HUES64 (cell line): ENCODE data around the gene SEL1L3.

Experiments
- H3K27ac ChIP-seq: 2 replicates; pipeline ENCODE4 v1.7.0; 2013; ENCODE audit warnings: low read depth, low read length, inconsistent platforms
- H3K27me3 ChIP-seq: 2 replicates; pipeline ENCODE4 v1.6.1; 2013; ENCODE audit warnings: mild to moderate bottlenecking, low read length; ENCODE audit not compliant: insufficient read depth
- H3K36me3 ChIP-seq: 2 replicates; pipeline ENCODE4 v1.6.1; 2013; ENCODE audit warnings: mild to moderate bottlenecking, low read length; ENCODE audit not compliant: insufficient read depth
- H3K4me1 ChIP-seq: 2 replicates; pipeline ENCODE4 v1.6.1; 2013; ENCODE audit warnings: mild to moderate bottlenecking, low read length, moderate library complexity; ENCODE audit not compliant: insufficient read depth
- H3K4me3 ChIP-seq: 2 replicates; pipeline ENCODE4 v1.5.1; 2013; ENCODE audit warnings: mild to moderate bottlenecking, low read length, moderate library complexity
- H3K9ac ChIP-seq: 2 replicates; pipeline ENCODE4 v1.6.1; 2013; ENCODE audit warnings: mild to moderate bottlenecking, low read depth, low read length
- H3K9me3 ChIP-seq: 2 replicates; pipeline ENCODE4 v1.6.1; 2013; ENCODE audit warnings: low read depth, low read length; ENCODE audit not compliant: insufficient read depth
- WGBS: fragments of 150-250, 120-280 bp; methylation state at CpG from one replicate; pipeline ENCODE4 v1.1.7; 2013; ENCODE audit warnings: missing lambda C conversion rate; 5-methylcytosine and 5-hydroxymethylcytosine counted together

SEL1L3 gene

DNA sequence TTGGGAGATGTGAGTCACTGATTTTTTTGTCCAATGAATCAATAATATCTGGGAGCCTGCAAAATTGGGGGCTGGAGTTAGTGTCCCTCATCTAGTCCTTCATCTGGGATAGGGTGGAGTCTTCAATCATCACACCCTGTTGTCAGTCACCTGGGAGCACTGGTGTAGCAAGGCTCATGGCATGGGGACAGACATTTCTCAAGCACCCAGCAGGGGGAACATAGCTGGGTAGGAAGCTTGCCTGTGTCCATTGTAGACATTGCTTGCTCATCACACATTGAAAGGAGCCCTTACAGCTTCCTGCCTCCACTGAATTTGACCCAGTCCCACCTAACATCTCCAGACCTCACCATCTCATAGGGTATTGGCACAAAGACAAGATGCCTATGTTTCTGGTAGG lies 61.2 kb downstream of the SEL1L3 start:
- H3K4me1 ChIP-seq: peaks cover 10% of the 10 kb centered on the region
- H3K36me3 ChIP-seq: peaks cover 39% of the 10 kb centered on the region
- H3K27ac ChIP-seq: no peak overlapping the region
- H3K4me3 ChIP-seq: no peak overlapping the region
- H3K9ac ChIP-seq: no peak overlapping the region
- H3K9me3 ChIP-seq: no peaks in the 10 kb centered on the region
- H3K27me3 ChIP-seq: no peaks in the 10 kb centered on the region

GRCh38 chr4:25800245-25800644 lies 62.5 kb downstream of the SEL1L3 start:
- H3K27ac ChIP-seq: no peak overlapping the region
- H3K36me3 ChIP-seq: peaks cover 39% of the 10 kb centered on the region
- no peaks in the 10 kb centered on the region for H3K9me3 ChIP-seq
- no peak overlapping the region for H3K4me3 ChIP-seq
- 92% methylated on average over 2 of the region's 2 CpGs for WGBS
- no peak overlapping the region for H3K9ac ChIP-seq
- H3K4me1 ChIP-seq: peaks cover 9% of the 10 kb centered on the region
- H3K27me3 ChIP-seq: no peaks in the 10 kb centered on the region

DNA sequence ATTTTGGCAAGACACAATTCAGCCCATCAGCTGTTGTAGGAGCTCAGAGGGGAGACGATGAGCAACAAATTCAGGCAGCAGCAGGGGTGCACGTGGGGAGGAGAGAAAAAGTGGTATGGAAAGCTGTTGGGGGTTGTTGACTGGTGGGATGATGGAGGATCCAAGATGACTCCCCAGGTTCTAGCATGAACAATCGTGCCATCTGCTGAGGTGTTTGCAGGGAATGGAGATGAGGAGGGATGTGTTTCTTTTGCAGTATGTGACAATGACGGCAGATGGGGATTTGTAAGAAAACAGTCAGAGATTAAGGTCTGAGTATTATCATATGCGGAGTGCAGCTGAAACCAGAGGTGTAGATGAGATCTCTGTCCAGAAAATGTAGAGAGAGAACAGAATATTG lies 63.3 kb downstream of the SEL1L3 start:
- Histone ChIP-seq H3K4me1 (peaks cover 9% of the 10 kb centered on the region; the same call in 1 of the 2 replicates), H3K4me3 (no peak overlapping the region), H3K9ac (no peak overlapping the region), H3K27ac (no peak overlapping the region), H3K36me3 (peaks cover 36% of the 10 kb centered on the region), H3K27me3 (no peaks in the 10 kb centered on the region), H3K9me3 (no peaks in the 10 kb centered on the region)
- WGBS: 89% methylated on average over 5 of the region's 5 CpGs

GRCh38 chr4:25797136-25797535 lies 65.7 kb downstream of the SEL1L3 start:
- WGBS: 88% methylated on average over 8 of the region's 8 CpGs
- no peaks in the 10 kb centered on the region for H3K9me3 ChIP-seq
- H3K27ac ChIP-seq: no peak overlapping the region
- no peaks in the 10 kb centered on the region for H3K27me3 ChIP-seq
- H3K9ac ChIP-seq: no peak overlapping the region
- H3K36me3 ChIP-seq: peaks cover 22% of the 10 kb centered on the region
- H3K4me3 ChIP-seq: no peak overlapping the region
- peaks cover 9% of the 10 kb centered on the region; the same call in 1 of the 2 replicates for H3K4me1 ChIP-seq

DNA sequence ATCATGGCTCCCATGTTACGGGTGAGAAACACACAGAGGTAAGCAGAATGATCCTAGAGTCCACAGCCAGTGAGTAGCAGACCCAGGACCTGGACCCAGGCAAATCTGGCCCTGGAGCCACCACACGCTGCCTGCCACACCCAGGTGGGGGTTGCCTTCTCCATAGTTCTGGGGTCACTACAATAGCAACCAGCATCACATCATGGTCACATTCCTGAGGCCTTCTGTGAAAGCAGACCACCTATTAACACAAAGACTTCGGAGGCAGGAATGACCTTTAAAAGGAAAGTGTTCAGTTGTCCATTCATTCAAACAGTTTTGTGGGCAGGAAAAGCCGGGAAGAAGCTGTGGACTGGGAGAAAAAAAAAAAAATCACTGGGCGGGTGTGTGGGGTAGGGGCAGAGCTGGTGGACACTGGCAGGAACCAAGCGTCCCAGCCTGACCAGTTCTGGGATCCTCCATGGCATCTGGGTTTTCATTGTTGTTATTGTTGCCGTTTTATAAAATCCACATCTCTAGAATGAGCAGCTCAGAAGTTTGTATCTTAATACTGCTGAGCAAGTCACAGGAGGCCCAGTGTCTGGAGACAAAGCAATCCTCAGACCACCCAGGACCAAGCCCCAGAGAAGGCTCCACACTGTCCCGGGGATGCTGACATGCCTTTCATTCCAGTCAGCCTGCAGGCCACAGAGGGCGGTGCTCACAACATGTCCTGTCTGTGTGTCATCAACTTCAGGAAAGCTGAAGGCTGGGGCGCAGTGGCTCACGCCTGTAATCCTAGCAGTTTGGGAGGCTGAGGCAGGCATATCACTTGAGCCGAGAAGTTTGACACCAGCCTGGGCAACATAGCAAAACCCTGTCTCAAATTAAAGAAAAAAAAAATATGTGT lies 67.0 kb downstream of the SEL1L3 start:
- Histone ChIP-seq H3K9me3 (no peaks in the 10 kb centered on the region), H3K27ac (peak overlapping the region; percentile 74), H3K4me3 (no peak overlapping the region), H3K36me3 (peaks cover 13% of the 10 kb centered on the region; the same call in 1 of the 2 replicates), H3K4me1 (peaks cover 9% of the 10 kb centered on the region; the same call in 1 of the 2 replicates), H3K27me3 (no peaks in the 10 kb centered on the region), H3K9ac (peak overlapping the region; percentile 29; the same call in 1 of the 2 replicates)
- WGBS: 66% methylated on average over 12 of the region's 12 CpGs

GRCh38 chr4:25795091-25795490 lies 67.7 kb downstream of the SEL1L3 start:
- Histone ChIP-seq H3K4me1 (peaks cover 9% of the 10 kb centered on the region; the same call in 1 of the 2 replicates), H3K9ac (no peak overlapping the region; the same call in 1 of the 2 replicates), H3K4me3 (no peak overlapping the region), H3K27me3 (no peaks in the 10 kb centered on the region), H3K27ac (peak overlapping the region; percentile 74; the same call in 1 of the 2 replicates), H3K9me3 (no peaks in the 10 kb centered on the region), H3K36me3 (peaks cover 15% of the 10 kb centered on the region; the same call in 1 of the 2 replicates)
- 97% methylated on average over 1 of the region's 4 CpGs for WGBS

DNA sequence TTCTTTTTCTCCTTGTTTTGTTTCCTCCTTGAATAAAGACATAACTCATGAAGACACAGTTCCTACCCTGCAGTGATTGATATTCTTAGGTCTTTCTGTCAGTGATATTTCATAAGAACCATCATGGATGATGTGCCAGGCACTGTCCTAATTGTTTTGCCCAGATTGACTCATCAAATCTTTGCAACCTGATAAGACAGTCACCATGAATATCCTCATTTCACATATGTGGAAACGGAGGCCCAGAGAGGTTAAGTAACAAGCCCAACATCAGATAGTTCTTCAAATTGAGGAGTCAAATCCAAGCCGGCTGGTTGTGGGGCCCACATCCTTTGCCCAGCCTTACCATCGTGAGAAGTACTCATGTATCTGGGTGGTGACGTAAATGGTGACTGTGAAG lies 69.9 kb downstream of the SEL1L3 start:
- H3K27ac ChIP-seq: no peak overlapping the region
- H3K9ac ChIP-seq: no peak overlapping the region
- no peak overlapping the region for H3K4me3 ChIP-seq
- H3K4me1 ChIP-seq: peaks cover 9% of the 10 kb centered on the region; the same call in 1 of the 2 replicates
- no peaks in the 10 kb centered on the region for H3K27me3 ChIP-seq
- H3K36me3 ChIP-seq: peaks cover 19% of the 10 kb centered on the region; the same call in 1 of the 2 replicates
- WGBS: 92% methylated on average over 4 of the region's 4 CpGs
- no peaks in the 10 kb centered on the region for H3K9me3 ChIP-seq

DNA sequence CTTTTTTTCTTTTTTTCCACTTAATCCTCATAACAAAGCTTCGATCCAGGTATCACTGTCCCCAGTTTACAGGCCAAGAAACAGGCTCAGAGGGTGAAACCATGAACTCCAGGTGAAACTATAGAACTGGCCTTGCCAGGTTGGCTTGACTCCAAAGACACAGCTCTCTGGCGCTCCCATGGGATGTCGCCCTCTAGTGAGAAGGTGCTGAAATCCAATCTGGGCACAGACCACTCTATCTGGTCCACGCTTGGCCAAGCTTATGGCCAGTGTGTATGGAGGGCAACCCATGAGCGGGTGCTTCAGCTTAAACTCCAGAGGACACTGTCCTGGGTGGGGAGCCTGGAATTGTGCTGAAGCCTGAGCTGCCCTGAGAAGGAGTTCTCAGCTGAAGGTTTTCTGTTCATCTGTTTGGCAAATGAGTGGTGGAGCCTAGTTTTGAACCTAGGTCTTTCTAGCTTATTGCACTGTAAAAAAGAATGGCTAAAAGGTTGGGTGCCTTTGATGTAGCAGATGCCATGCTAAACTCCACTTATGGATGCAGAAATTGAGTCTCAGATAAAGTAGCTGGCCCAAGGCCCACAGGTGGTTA lies 70.5 kb downstream of the SEL1L3 start:
- 74% methylated on average over 5 of the region's 5 CpGs for WGBS
- Histone ChIP-seq H3K4me3 (no peak overlapping the region), H3K9me3 (no peaks in the 10 kb centered on the region), H3K9ac (no peak overlapping the region), H3K4me1 (peaks cover 9% of the 10 kb centered on the region; the same call in 1 of the 2 replicates), H3K36me3 (peaks cover 19% of the 10 kb centered on the region; the same call in 1 of the 2 replicates), H3K27me3 (no peaks in the 10 kb centered on the region), H3K27ac (no peak overlapping the region)

DNA sequence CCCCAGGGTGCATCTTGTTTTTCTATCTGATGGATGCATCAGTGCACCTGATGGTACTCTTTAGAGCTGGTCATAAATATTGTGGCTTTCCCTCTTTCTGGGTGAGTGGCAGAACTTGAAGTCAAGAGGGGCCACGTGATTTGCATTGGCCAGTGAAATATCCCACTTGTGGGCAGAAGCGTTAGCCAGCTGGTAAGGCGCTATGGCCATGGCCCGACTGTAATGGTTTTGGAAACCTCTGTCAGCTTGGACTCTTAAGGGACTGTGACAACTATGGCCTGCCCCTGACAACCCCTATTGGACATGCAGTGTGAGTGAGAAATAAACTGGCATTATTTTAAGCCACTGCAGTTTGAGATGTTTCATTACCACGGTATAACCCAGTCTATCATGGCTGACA lies 72.8 kb downstream of the SEL1L3 start:
- Histone ChIP-seq H3K27me3 (no peaks in the 10 kb centered on the region), H3K4me1 (no peaks in the 10 kb centered on the region), H3K4me3 (no peak overlapping the region), H3K36me3 (peaks cover 37% of the 10 kb centered on the region), H3K9ac (no peak overlapping the region), H3K9me3 (no peaks in the 10 kb centered on the region), H3K27ac (no peak overlapping the region)
- 95% methylated on average over 5 of the region's 5 CpGs for WGBS

DNA sequence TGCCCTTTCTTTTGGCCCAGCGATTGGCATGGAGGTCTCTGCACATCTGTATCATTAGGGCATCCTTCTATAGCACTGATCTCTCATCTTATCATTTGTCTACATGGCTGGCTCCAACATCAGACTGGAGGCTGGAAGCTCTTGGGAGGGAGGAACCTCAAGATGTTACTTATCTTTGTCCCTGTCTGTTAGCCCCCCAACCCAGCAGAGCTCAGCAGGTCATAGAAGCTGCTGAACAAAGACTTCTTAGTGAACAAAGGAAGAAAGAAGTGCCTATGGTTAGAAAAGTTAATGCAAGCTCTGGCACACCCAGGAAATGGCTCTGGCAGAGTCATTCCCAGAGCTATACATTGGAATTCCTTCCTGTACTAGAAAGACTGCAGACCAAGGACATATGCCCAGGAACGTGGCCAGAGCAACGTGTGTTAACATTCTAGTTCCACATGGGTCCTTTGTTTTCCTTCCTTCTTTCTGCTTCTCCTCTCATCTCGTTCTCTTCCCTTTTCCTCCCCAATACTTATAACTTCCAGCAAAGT lies 74.0 kb downstream of the SEL1L3 start:
- no peak overlapping the region for H3K9ac ChIP-seq
- H3K4me1 ChIP-seq: no peaks in the 10 kb centered on the region
- peaks cover 48% of the 10 kb centered on the region for H3K36me3 ChIP-seq
- 87% methylated on average over 4 of the region's 4 CpGs for WGBS
- H3K9me3 ChIP-seq: no peaks in the 10 kb centered on the region
- no peaks in the 10 kb centered on the region for H3K27me3 ChIP-seq
- no peak overlapping the region for H3K27ac ChIP-seq
- no peak overlapping the region for H3K4me3 ChIP-seq

- no peak overlapping the region for H3K4me3 ChIP-seq
- no peak overlapping the region for H3K9ac ChIP-seq
- no peak overlapping the region for H3K27ac ChIP-seq
- no peaks in the 10 kb centered on the region for H3K9me3 ChIP-seq
- no peaks in the 10 kb centered on the region for H3K4me1 ChIP-seq
- no peaks in the 10 kb centered on the region for H3K27me3 ChIP-seq
- H3K36me3 ChIP-seq: peaks cover 64% of the 10 kb centered on the region
- WGBS: 90% methylated on average over 3 of the region's 4 CpGs
Measured at GRCh38 chr4:25786497-25787065, 76.2 kb downstream of the SEL1L3 start.
